Body of pancreas (tissue), 4 donors: Measurements from ENCODE around the gene ADGRL1. TPM values are rescaled to one million over a fixed set of nuclear protein-coding genes. Genes with fewer than 3 reads are reported as not detected.

Source experiments
- ATAC-seq: fragments of 150-250 bp; one replicate; pipeline ENCODE4 v1.9.1; 2016
- DNase-seq, 4 donors: peaks; one replicate each; pipeline ENCODE4 v3.0.0-alpha.2; 2019
- H3K27ac ChIP-seq, 4 donors: fragments of 200-600 bp; sonication (generic); 1 replicate in 3 of 4; 2 replicates in 1 of 4; pipeline versions ENCODE4 v1.5.1 to v1.6.1; 2016 to 2019; ENCODE audit warnings: mild to moderate bottlenecking in 1 of 4, mixed read lengths in 1 of 4, moderate library complexity in 1 of 4
- H3K27me3 ChIP-seq, 2 donors: fragments of 200-600 bp; sonication (generic); one replicate each; pipeline ENCODE4 v1.6.0; 2016; ENCODE audit warnings: mild to moderate bottlenecking in 1 of 2
- H3K36me3 ChIP-seq, 2 donors: fragments of 200-600 bp; sonication (generic); replicated peaks in 1 of 2; 2 replicates each; pipeline ENCODE4 v1.5.1; 2016; ENCODE audit warnings: low read depth in 2 of 2; ENCODE audit not compliant: insufficient read depth in 1 of 2
- H3K4me1 ChIP-seq: fragments of 200-600 bp; sonication (generic); one replicate; pipeline ENCODE4 v1.6.0; 2016
- H3K4me3 ChIP-seq, 2 donors: fragments of 200-600 bp; sonication (generic); 1 replicate in 1 of 2; 2 replicates in 1 of 2; pipeline ENCODE4 v1.5.1; 2016 to 2019
- H3K9me3 ChIP-seq, 3 donors: fragments of 200-600 bp; sonication (generic); 1 replicate in 2 of 3; 2 replicates in 1 of 3; pipeline ENCODE4 v1.5.1; 2016
- CTCF ChIP-seq, 7 experiments: fragments of 450-650 bp in 4 of 7; fragments of 200-600 bp in 3 of 7; sonication (generic) in 3 of 7; IDR thresholded peaks; one replicate each; pipeline ENCODE4 v1.5.1; 2016 to 2019; ENCODE audit warnings: antibody characterized with exemption in 7 of 7
- POLR2A ChIP-seq, 3 donors: fragments of 450-650 bp; IDR thresholded peaks; one replicate each; pipeline ENCODE4 v1.6.1; 2016; ENCODE audit warnings: antibody characterized with exemption in 3 of 3, mild to moderate bottlenecking in 2 of 3
- WGBS, 2 donors: methylation state at CpG; one replicate each; pipeline ENCODE4 v1.1.5; 2017; 5-methylcytosine and 5-hydroxymethylcytosine counted together
- intact Hi-C: fragments of 100-400 bp; cut with DNase I; formaldehyde crosslinking; loops from one replicate; pipeline ENCODE4 v1.15.1; 2023
- total RNA-seq, 2 donors: library from RNA; depleted of rRNA; stranded (reverse); fragments of >200 nt; gene quantifications; one replicate each; pipeline ENCODE4 v1.1.0, GENCODE V29; 2016

Gene ADGRL1
- total RNA-seq, 2 donors from 2014 or later, result 12.5 to 16.5 TPM

DNA sequence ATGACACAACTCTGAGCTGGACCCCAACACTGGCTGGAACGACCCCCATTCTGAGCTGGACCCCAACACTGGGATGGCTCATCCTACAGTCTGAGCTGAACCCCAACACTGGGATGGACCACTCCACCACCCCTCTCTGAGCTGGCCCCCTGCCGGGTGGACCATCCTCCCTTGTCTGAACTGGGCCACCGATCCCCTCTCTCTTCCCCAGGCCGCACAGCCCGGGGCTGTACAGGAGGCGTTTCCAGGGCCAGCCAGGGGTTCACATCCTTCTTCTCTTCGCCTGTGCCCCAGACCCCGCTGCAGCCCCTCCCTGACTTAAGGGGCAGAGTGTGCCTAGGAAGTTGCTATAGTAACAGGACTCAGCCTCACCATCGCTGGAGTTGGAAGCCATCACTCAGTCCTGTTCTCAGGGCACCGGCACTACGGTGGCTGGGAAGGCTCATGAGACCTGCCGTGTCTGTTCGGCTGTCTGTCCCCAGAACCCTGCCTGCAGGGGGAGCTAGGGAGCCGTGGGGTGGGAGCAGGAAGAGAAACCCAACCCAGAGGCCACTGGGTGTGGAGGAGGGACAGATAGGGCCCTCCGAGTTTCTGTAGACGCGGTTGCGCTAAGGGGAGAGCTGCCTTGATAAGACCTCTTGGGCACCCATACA lies 92.1 kb downstream of the ADGRL1 start:
- no peaks in the 10 kb centered on the region for H3K9me3 ChIP-seq
- no peak overlapping the region for H3K4me3 ChIP-seq
- peaks cover 49% of the 10 kb centered on the region for H3K4me1 ChIP-seq
- 79% methylated on average over 15 to 18 of the region's 18 CpGs for WGBS, 2 donors
- TF ChIP-seq POLR2A (IDR thresholded peaks at IDR 0.05) (no peak), CTCF (IDR thresholded peaks at IDR 0.05) (peak in 4 of 7 experiments; percentile 7 to 37 (median 17))
- H3K36me3 ChIP-seq, result no peaks in the 10 kb centered on the region
- ATAC-seq, result no peak
- intact Hi-C loops, result no loop called here
- peak overlapping the region in 3 of 4 donors; percentile 8 to 69 (median 62) for H3K27ac ChIP-seq
- H3K27me3 ChIP-seq, result no peaks in the 10 kb centered on the region
- peak in 2 of 4 donors; percentile 42 to 62 for DNase-seq

GRCh38 chr19:14112809-14113385 lies 93.1 kb downstream of the ADGRL1 start:
- Histone ChIP-seq H3K36me3 (no peaks in the 10 kb centered on the region), H3K27ac (peak overlapping the region in 3 of 4 donors; percentile 8 to 69 (median 62)), H3K27me3 (no peaks in the 10 kb centered on the region), H3K4me1 (peaks cover 43% of the 10 kb centered on the region), H3K9me3 (no peaks in the 10 kb centered on the region), H3K4me3 (no peak overlapping the region)
- WGBS, 2 donors, result 29 to 47% methylated on average over 7 to 12 of the region's 12 CpGs
- DNase-seq, result peak in 1 of 4 donors; percentile 33
- TF ChIP-seq POLR2A (IDR thresholded peaks at IDR 0.05), result no peak
- no peak for TF ChIP-seq CTCF (IDR thresholded peaks at IDR 0.05)
- intact Hi-C loops, result no loop called here
- ATAC-seq, result no peak

- H3K36me3 ChIP-seq, result no peaks in the 10 kb centered on the region
- H3K27me3 ChIP-seq, result no peaks in the 10 kb centered on the region
- no peak for DNase-seq
- TF ChIP-seq POLR2A (IDR thresholded peaks at IDR 0.05) (no peak), CTCF (IDR thresholded peaks at IDR 0.05) (no peak)
- H3K9me3 ChIP-seq, result no peaks in the 10 kb centered on the region
- H3K4me1 ChIP-seq, result peaks cover 43% of the 10 kb centered on the region
- intact Hi-C loops, result no loop called here
- no peak for ATAC-seq
- no peak overlapping the region for H3K4me3 ChIP-seq
- H3K27ac ChIP-seq, result peak overlapping the region in 2 of 4 donors; percentile 62 to 69
- 70 to 73% methylated on average over 8 to 12 of the region's 12 CpGs for WGBS, 2 donors
Observed at GRCh38 chr19:14112051-14112808, 93.7 kb downstream of the ADGRL1 start.

DNA sequence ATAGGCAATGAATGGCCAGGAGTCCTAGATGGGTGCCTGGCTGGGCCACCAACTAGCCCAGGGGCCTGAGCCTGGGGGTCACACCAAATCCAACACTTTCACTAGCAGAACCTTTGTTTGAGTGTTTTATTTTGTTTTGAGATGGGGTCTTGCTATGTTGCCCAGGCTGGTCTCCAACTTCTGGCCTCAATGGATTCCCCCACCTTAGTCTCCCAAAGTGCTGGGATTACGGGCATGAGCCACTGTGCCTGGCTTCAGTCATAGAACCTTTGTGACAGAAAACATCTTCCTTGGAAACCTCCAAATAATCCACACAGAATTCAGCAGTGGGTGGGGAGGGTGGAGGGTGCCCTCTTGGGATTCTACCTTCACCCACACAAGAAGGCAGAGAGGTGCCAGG lies 94.5 kb downstream of the ADGRL1 start:
- Histone ChIP-seq H3K9me3 (no peaks in the 10 kb centered on the region), H3K27me3 (no peaks in the 10 kb centered on the region), H3K4me1 (peaks cover 40% of the 10 kb centered on the region), H3K4me3 (no peak overlapping the region), H3K27ac (no peak overlapping the region), H3K36me3 (no peaks in the 10 kb centered on the region)
- TF ChIP-seq CTCF (IDR thresholded peaks at IDR 0.05) (no peak), POLR2A (IDR thresholded peaks at IDR 0.05) (no peak)
- WGBS, 2 donors, result 90 to 93% methylated on average over 1 of the region's 1 CpG
- intact Hi-C loops, result no loop called here
- ATAC-seq (no peak), DNase-seq (no peak)
